SK-N-MC (cell line): ENCODE data around the gene FBXL7.

Source experiments
- EZH2 ChIP-seq: fragments of 200-600 bp; sonication (generic); IDR thresholded peaks from one replicate; pipeline ENCODE4 v1.6.1; 2017; ENCODE audit warnings: antibody characterized with exemption
- FOXP2 ChIP-seq: optimal IDR thresholded peaks from 2 replicates; pipeline ENCODE3; 2011; ENCODE audit warnings: mild to moderate bottlenecking, moderate library complexity; ENCODE audit not compliant: insufficient read depth; ENCODE audit errors: extremely low read length, control extremely low read depth
- POLR2AphosphoS5 ChIP-seq: IDR thresholded peaks from 2 replicates; pipeline ENCODE4 v1.6.1; 2012; ENCODE audit warnings: mild to moderate bottlenecking, low read depth, low read length, borderline replicate concordance

- TF ChIP-seq EZH2 (no peak), POLR2AphosphoS5 (no peak), FOXP2 (no peak)
Observed at GRCh38 chr5:15983392-15983791, 483.4 kb downstream of the FBXL7 start.
